Ishikawa (cell line): ENCODE measurements around the gene TUB.

ENCODE experiments used
- CEBPB ChIP-seq: IDR thresholded peaks from 2 replicates; pipeline ENCODE4 v1.6.1; 2012
- CREB1 ChIP-seq: IDR thresholded peaks from 2 replicates; pipeline ENCODE4 v1.6.1; 2012; ENCODE audit warnings: low read depth
- EGR1 ChIP-seq: IDR thresholded peaks from 2 replicates; pipeline ENCODE4 v1.6.1; 2012
- EP300 ChIP-seq: IDR thresholded peaks from 2 replicates; pipeline ENCODE4 v1.6.1; 2012; ENCODE audit warnings: borderline replicate concordance
- FOXM1 ChIP-seq: IDR thresholded peaks from 2 replicates; pipeline ENCODE4 v1.6.1; 2012; ENCODE audit warnings: low read depth, borderline replicate concordance
- NFIC ChIP-seq: IDR thresholded peaks from 2 replicates; pipeline ENCODE4 v1.6.1; 2012
- RAD21 ChIP-seq: IDR thresholded peaks from 2 replicates; pipeline ENCODE4 v1.6.1; 2012; ENCODE audit warnings: low read depth
- TAF1 ChIP-seq: IDR thresholded peaks from 2 replicates; pipeline ENCODE4 v1.6.1; 2012; ENCODE audit warnings: low read depth, mild to moderate bottlenecking
- TCF12 ChIP-seq: IDR thresholded peaks from 2 replicates; pipeline ENCODE4 v1.6.1; 2012; ENCODE audit warnings: low read depth
- TEAD4 ChIP-seq: IDR thresholded peaks from 2 replicates; pipeline ENCODE4 v1.6.1; 2012
- YY1 ChIP-seq: IDR thresholded peaks from 2 replicates; pipeline ENCODE4 v1.6.1; 2012; ENCODE audit warnings: low read depth
- ZBTB7A ChIP-seq: IDR thresholded peaks from 2 replicates; pipeline ENCODE4 v1.6.1; 2012; ENCODE audit warnings: low read depth
- TF ChIP-seq, protein P1 (sequence below): IDR thresholded peaks from 2 replicates; pipeline ENCODE4 v1.6.1; 2012
- TF ChIP-seq, protein P2 (sequence below): IDR thresholded peaks from 2 replicates; pipeline ENCODE4 v1.6.1; 2012; ENCODE audit warnings: low read depth, mild to moderate bottlenecking
- TF ChIP-seq, protein P3 (sequence below): IDR thresholded peaks from 2 replicates; pipeline ENCODE4 v1.6.1; 2012

TUB gene

DNA sequence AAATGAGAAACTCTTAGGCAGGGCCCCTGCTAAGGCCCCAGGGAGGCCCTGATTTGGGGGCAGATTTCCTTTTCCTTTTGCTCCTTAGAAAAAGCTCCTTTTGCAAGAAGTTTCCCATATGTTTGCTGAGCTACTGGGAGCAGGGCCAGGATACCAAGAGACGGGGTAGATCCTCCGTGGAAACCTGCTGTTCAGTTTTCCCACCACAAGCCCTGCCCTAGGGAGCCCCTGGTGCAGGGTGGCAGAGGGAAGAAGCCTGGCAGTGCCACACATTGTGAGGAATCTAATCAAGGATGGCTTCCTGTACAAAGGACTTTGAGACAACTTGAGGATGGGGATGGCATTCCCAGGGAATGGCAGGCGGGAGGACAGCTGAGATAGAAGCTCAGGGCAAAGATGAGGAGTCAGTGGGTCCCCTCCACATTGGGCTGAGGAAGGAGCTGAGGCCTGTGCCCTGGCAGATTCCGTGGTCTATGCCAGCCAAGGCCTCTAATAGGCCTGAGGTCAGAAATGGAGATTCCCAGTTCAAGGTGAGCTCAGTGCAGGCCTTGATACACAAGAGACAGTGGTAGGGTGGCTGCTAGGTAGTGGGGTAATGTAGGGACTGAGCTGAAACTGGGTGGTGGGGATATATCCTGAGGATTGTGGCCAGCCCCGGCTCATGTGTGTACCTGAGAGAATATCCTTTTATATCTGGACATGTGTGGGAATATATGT, 15.0 kb downstream of the TUB start:
- no peak for TF ChIP-seq NFIC
- TF ChIP-seq TAF1: no peak
- TF ChIP-seq CEBPB: no peak
- TF ChIP-seq FOXM1: no peak
- no peak for TF ChIP-seq EGR1
- no peak for TF ChIP-seq TEAD4
- no peak for TF ChIP-seq TCF12

DNA sequence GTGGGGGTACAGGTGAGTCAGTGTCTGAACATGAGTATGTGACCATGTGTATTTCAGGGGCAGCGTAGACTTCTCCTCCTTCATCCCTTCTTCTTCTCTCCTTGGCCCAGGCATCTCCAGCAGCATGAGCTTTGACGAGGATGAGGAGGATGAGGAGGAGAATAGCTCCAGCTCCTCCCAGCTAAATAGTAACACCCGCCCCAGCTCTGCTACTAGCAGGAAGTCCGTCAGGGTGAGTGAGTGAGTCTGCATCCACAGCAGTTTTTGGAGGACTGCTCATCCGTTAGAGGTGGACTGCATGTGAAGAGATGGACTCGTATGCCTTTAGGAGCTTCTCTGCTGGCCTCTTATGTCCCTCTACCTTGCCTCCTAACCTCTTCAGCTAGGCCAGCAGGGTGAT, 15.6 kb downstream of the TUB start:
- no peak for TF ChIP-seq CREB1
- TF ChIP-seq, protein P1, sequence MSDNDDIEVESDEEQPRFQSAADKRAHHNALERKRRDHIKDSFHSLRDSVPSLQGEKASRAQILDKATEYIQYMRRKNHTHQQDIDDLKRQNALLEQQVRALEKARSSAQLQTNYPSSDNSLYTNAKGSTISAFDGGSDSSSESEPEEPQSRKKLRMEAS: no peak
- TF ChIP-seq TCF12: no peak

GRCh38 chr11:8097062-8097461, 16.1 kb downstream of the TUB start:
- no peak for TF ChIP-seq RAD21
- TF ChIP-seq TCF12: no peak
- no peak for TF ChIP-seq EGR1
- TF ChIP-seq TAF1: no peak
- TF ChIP-seq FOXM1: no peak
- TF ChIP-seq, protein P2, sequence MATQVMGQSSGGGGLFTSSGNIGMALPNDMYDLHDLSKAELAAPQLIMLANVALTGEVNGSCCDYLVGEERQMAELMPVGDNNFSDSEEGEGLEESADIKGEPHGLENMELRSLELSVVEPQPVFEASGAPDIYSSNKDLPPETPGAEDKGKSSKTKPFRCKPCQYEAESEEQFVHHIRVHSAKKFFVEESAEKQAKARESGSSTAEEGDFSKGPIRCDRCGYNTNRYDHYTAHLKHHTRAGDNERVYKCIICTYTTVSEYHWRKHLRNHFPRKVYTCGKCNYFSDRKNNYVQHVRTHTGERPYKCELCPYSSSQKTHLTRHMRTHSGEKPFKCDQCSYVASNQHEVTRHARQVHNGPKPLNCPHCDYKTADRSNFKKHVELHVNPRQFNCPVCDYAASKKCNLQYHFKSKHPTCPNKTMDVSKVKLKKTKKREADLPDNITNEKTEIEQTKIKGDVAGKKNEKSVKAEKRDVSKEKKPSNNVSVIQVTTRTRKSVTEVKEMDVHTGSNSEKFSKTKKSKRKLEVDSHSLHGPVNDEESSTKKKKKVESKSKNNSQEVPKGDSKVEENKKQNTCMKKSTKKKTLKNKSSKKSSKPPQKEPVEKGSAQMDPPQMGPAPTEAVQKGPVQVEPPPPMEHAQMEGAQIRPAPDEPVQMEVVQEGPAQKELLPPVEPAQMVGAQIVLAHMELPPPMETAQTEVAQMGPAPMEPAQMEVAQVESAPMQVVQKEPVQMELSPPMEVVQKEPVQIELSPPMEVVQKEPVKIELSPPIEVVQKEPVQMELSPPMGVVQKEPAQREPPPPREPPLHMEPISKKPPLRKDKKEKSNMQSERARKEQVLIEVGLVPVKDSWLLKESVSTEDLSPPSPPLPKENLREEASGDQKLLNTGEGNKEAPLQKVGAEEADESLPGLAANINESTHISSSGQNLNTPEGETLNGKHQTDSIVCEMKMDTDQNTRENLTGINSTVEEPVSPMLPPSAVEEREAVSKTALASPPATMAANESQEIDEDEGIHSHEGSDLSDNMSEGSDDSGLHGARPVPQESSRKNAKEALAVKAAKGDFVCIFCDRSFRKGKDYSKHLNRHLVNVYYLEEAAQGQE: no peak
- no peak for TF ChIP-seq EP300
- no peak for TF ChIP-seq NFIC
- TF ChIP-seq, protein P3, sequence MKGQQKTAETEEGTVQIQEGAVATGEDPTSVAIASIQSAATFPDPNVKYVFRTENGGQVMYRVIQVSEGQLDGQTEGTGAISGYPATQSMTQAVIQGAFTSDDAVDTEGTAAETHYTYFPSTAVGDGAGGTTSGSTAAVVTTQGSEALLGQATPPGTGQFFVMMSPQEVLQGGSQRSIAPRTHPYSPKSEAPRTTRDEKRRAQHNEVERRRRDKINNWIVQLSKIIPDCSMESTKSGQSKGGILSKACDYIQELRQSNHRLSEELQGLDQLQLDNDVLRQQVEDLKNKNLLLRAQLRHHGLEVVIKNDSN: no peak
- no peak for TF ChIP-seq CEBPB

DNA sequence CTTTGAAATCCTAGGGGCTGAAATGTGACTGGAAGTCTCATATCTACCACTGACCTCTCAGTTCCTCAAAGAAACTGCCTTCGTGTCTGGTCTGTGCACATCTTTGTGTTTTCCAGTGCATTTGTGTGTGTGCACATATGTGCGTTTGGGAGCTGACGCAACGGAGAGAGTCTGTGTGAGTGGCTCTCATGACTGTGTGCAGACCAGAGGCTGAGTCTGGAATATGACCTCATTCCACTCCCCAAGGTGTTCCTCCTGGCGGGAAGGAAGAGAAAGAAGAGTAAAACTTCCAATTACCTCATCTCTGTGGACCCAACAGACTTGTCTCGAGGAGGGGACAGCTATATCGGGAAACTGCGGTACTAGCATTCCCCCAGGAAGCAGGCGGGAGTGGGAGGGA, 16.5 kb downstream of the TUB start:
- no peak for TF ChIP-seq FOXM1
- TF ChIP-seq, protein P1: no peak
- TF ChIP-seq YY1: no peak
- no peak for TF ChIP-seq ZBTB7A
- no peak for TF ChIP-seq TCF12
- TF ChIP-seq CEBPB: no peak
- TF ChIP-seq TAF1: no peak
- TF ChIP-seq EP300: no peak

- TF ChIP-seq RAD21: no peak
- TF ChIP-seq EP300: no peak
- TF ChIP-seq ZBTB7A: no peak
- TF ChIP-seq EGR1: no peak
These were observed 16.9 kb downstream of the TUB start for GRCh38 chr11:8097926-8098325.

DNA sequence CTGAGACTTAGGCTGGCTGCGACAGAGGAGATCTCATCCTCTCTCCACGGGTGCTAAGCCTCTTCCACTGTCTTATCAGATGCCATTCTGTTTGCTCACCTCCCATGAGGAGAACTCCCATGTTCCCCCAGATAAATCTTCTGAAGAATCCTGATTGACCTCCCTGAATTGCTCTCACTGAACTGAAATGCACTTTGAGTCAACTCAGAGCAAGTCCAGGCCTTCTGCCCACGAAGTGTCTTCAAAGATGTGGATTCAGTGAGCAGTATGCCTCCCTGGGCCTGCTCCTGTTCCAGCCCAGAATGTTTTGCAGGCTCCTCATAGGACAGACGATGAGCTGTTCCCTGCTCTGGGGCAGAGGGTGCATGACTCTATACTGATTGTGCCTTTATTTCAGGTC, 17.4 kb downstream of the TUB start:
- TF ChIP-seq TEAD4 (no peak), TCF12 (no peak), ZBTB7A (no peak), YY1 (no peak), EP300 (no peak), EGR1 (no peak), FOXM1 (no peak), TAF1 (no peak), RAD21 (no peak), CEBPB (no peak), CREB1 (no peak), NFIC (no peak)
- TF ChIP-seq, protein P3: no peak
- TF ChIP-seq, protein P2: no peak
- TF ChIP-seq, protein P1: no peak
